C4-2B (cell line): ENCODE results near the gene SLC30A1.
"Not testable (repeated sequence)": the region's sequence is repeated elsewhere in the genome, so short reads cannot be mapped to it uniquely, and the experiment has no call there.

Experiments
- H3K27ac ChIP-seq: fragments of 450-650 bp; 2 replicates; pipeline ENCODE4 v1.5.1; 2017
- ZFX ChIP-seq: fragments of 450-650 bp; IDR thresholded peaks from 2 replicates; pipeline ENCODE4 v1.6.1; 2017
- TF ChIP-seq, protein P1 (sequence below): fragments of 450-650 bp; conservative IDR thresholded peaks from 2 replicates; pipeline ENCODE4 v1.5.1; 2017; ENCODE audit warnings: mild to moderate bottlenecking

The SLC30A1 gene

DNA sequence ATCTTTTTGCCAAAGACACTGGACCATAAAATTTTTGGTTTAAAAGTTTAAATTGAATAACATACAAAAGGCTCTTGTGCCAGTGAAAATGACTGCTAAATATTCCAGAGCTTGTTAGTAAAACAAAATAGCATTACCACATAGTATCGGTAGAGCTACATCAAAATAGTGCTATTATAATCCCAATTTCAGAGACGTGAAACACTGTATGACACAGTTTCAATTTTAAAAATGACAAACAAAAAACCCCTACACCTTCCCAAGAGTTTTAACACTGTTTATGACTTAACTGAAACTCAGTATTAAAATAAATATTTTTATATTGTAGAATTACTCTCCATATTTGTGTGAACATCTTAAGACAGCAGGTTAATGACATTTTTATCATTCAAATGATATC, 7.0 kb downstream of the SLC30A1 start:
- no peak for TF ChIP-seq ZFX
- TF ChIP-seq, protein P1, sequence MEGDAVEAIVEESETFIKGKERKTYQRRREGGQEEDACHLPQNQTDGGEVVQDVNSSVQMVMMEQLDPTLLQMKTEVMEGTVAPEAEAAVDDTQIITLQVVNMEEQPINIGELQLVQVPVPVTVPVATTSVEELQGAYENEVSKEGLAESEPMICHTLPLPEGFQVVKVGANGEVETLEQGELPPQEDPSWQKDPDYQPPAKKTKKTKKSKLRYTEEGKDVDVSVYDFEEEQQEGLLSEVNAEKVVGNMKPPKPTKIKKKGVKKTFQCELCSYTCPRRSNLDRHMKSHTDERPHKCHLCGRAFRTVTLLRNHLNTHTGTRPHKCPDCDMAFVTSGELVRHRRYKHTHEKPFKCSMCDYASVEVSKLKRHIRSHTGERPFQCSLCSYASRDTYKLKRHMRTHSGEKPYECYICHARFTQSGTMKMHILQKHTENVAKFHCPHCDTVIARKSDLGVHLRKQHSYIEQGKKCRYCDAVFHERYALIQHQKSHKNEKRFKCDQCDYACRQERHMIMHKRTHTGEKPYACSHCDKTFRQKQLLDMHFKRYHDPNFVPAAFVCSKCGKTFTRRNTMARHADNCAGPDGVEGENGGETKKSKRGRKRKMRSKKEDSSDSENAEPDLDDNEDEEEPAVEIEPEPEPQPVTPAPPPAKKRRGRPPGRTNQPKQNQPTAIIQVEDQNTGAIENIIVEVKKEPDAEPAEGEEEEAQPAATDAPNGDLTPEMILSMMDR, result no peak
- H3K27ac ChIP-seq, result no peak overlapping the region

DNA sequence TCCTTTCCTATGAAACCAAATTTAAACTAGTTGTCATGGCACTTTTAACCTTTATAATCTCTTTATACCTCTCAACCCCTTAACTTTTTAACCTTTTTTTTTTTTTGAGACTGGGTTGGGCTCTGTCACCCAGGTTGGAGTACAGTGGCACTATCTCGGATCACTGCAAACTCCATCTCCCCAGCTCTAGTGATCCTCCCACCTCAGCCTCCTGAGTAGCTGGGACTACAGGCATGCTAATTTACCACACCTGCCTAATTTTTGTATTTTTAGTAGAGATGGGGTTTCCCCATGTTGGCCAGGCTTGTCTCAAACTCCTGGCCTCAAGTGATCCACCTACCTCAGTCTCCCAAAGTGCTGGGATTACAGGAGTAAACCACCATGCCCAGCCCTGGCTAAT, 8.6 kb downstream of the SLC30A1 start:
- H3K27ac ChIP-seq, result not testable (repeated sequence)

DNA sequence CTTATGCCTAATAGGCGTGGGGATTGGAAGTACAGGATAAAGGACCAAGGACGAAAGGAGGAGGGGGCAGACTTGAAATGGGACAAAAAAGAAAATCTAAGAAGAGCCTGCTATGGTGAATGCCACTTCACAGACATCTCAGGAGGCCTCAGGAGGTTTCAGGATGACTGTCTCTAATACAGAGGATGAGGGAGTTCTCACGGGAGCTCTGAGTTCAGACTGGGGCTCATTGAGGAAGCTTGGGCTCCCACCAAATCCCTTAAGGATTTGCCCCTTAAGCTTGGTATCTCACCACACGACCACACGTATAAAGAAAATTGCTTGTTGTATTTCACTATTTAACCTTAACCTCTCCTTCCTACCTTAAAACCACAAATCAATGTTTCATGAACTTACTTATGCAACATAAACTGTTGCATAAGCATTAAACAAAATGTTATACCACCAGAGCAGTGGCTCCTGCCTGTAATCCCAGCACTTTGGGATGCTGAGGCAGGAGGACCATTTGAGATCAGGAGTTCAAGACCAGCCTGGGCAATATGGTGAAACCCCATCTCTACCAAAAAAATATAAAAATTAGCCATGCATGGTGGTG, 12.4 kb downstream of the SLC30A1 start:
- TF ChIP-seq, protein P1, result no peak
- no peak overlapping the region for H3K27ac ChIP-seq

DNA sequence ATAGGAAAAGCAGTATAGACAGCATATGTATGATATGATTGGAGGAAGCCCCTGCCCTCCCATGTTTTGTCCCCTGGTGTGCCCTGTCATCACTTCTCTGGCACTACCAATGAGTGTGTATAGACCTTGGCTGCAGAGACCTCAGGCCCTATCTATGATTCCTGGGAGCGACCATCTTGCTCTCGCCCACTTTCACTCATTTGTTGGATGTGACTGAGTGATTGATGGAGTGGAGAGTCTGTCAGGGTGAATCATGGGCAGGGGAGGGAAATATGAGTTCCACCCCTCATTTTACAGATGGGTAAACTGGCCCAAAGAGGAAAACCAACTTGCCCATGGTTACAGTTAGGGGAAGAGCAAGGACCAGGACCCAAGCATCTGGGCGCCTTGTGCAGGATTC, 14.9 kb downstream of the SLC30A1 start:
- H3K27ac ChIP-seq, result no peak overlapping the region
- TF ChIP-seq, protein P1, result no peak

DNA sequence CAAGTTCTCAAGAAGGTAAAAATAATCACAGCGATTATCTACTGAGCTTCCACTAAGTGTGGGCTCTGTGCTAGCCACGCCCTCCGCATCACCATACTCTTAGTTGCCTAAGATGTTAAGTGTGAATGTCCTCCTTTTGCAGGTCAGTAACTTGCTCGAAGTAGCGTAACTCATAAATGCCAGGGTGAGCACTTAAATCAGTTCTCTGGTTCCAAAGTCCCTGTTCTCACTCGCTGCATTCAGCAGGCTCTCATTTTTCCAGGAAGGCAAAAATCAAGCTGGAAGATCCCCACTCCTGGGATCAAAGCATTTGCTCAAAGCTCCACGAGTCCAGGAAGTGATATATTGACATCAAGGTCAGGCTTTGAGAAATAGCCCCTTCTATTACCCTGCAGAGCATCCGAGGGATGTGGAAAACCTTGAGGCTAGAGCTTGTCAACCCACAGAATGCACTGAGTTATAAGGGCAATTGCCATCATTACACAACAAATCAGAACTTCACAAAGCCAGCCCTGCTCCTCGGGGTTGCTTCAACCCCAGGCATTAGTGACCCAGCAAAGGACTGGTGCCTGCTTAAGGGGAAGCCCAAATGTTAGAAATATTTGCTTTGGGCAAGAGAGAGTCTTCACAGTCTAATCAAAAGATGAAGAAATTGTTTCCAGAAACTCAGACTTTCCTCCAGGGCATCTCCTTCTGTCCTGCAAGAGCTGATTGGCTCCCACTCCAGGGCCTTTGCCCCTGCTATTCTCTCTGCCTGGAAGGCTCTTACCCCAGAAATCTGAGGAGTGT, 19.5 kb downstream of the SLC30A1 start:
- no peak for TF ChIP-seq ZFX
- TF ChIP-seq, protein P1, result no peak
- no peak overlapping the region for H3K27ac ChIP-seq

DNA sequence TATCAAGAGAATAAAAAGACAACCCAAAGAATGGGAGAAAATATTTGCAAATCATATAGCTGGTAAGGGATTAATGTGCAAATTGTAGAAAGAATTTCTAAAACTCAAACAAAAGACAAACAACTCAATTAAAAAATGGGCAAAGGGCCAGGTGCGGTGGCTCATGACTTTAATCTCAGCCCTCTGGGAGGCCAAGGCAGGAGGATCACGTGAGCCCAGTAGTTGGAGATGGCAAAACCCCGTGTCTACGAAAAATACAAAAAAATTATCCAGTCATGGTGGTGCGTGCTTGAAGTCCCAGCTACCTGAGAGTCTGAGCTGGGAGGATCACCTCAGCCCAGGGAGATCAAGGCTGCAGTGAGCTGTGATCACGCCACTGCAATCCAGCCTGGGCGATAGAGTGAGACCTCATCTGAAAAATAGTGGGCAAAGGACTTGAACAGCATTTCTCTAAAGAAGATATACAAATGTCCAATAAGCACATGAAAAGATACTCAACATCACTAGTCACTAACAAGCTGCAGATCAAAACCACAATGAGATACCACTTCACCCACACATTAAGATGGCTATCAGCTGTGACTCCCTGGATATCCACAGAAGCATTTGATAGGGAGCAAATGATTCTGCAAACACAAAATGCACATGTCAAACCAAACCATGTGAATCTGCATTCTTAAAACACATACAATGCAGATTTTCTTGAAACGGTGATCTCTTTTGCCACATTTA, 20.9 kb downstream of the SLC30A1 start:
- TF ChIP-seq, protein P1, result no peak
- TF ChIP-seq ZFX, result no peak

DNA sequence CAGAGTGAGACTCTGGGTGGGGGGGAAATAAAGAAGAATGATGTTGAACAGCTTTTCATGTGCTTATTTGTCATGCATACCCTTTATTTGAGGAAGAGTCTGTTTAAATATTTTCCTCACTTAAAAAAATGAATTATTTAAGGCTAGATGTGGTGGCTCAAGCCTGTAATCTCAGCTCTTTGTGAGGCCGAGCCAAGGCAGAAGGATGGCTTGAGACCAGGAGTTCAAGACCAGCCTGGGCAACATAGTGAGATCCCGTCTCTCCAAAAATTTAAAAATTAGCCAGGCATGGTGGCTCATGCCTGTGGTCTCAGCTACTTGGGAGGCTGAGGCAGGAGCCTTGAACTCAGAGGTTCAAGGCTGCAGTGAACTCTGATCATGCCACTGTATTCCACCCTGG, 25.4 kb downstream of the SLC30A1 start:
- H3K27ac ChIP-seq, result no peak overlapping the region
- TF ChIP-seq, protein P1, result no peak
- no peak for TF ChIP-seq ZFX

More for the DNA sequence above, 20.9 kb downstream of the SLC30A1 start:
- H3K27ac ChIP-seq, result no peak overlapping the region
